HL-60 (cell line): Measurements from ENCODE around the gene TENM3.

Experiments used
- DNase-seq, 2 experiments: peaks; one replicate each; pipeline ENCODE4 v3.0.0-alpha.2; 2010 to 2020; ENCODE audit warnings: low read depth in 1 of 2, low spot score in 1 of 2
- H3K27ac ChIP-seq: fragments of 250-450 bp; sonication (Bioruptor Pico); replicated peaks from 2 replicates; pipeline ENCODE4 v1.5.1; 2020; ENCODE audit warnings: mild to moderate bottlenecking, moderate library complexity
- H3K27me3 ChIP-seq: fragments of 250-450 bp; sonication (Bioruptor Pico); 2 replicates; pipeline ENCODE4 v1.5.1; 2021; ENCODE audit warnings: mild to moderate bottlenecking, moderate library complexity; ENCODE audit not compliant: insufficient read depth, poor library complexity, severe bottlenecking
- H3K4me3 ChIP-seq: replicated peaks from 2 replicates; pipeline ENCODE4 v1.5.1; 2011; ENCODE audit warnings: mild to moderate bottlenecking, control low read depth, low read length; ENCODE audit not compliant: insufficient read depth
- GABPA ChIP-seq: IDR thresholded peaks from 2 replicates; pipeline ENCODE4 v1.6.1; 2012; ENCODE audit warnings: low read depth
- POLR2AphosphoS5 ChIP-seq: IDR thresholded peaks from 2 replicates; pipeline ENCODE4 v1.6.1; 2012; ENCODE audit warnings: low read depth
- REST ChIP-seq: IDR thresholded peaks from 2 replicates; pipeline ENCODE4 v1.6.1; 2012; ENCODE audit warnings: low read depth; ENCODE audit not compliant: insufficient replicate concordance
- SPI1 ChIP-seq: IDR thresholded peaks from 2 replicates; pipeline ENCODE4 v1.6.1; 2012; ENCODE audit warnings: low read depth, mild to moderate bottlenecking, borderline replicate concordance
- TF ChIP-seq, protein P1 (sequence below): IDR thresholded peaks from one replicate; pipeline ENCODE4 v1.5.1; 2011; ENCODE audit warnings: low read length, control low read depth, inconsistent platforms; ENCODE audit not compliant: insufficient read depth

The TENM3 gene

DNA sequence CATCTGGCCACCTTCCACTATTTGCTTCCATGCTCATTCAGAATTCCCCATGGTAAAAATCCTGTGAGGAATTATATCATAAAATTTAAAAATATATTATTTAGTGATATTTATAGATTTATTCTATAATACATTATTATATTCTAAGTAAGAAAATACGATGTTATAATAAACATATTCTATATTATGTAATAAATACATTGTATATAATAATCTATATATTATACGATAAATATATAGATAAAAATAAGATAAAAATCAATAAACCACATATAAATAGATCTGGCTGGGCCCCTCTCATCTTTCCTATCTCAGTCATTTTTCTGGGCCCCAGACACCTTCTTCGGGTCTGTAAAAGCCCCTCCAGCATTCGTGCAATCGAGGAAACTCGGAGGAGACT is 605.5 kb downstream of the TENM3 start:
- Histone ChIP-seq H3K27ac (no peak overlapping the region), H3K4me3 (no peak overlapping the region), H3K27me3 (no peaks in the 10 kb centered on the region)
- TF ChIP-seq SPI1 (no peak), REST (no peak), POLR2AphosphoS5 (no peak), GABPA (no peak)
- TF ChIP-seq, protein P1, sequence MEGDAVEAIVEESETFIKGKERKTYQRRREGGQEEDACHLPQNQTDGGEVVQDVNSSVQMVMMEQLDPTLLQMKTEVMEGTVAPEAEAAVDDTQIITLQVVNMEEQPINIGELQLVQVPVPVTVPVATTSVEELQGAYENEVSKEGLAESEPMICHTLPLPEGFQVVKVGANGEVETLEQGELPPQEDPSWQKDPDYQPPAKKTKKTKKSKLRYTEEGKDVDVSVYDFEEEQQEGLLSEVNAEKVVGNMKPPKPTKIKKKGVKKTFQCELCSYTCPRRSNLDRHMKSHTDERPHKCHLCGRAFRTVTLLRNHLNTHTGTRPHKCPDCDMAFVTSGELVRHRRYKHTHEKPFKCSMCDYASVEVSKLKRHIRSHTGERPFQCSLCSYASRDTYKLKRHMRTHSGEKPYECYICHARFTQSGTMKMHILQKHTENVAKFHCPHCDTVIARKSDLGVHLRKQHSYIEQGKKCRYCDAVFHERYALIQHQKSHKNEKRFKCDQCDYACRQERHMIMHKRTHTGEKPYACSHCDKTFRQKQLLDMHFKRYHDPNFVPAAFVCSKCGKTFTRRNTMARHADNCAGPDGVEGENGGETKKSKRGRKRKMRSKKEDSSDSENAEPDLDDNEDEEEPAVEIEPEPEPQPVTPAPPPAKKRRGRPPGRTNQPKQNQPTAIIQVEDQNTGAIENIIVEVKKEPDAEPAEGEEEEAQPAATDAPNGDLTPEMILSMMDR, result no peak
- DNase-seq, result no peak
